Mesenteric fat pad (tissue), 1 donor: Measurements from ENCODE around the gene IL17RA. TPM values are rescaled to one million over a fixed set of nuclear protein-coding genes. Genes with fewer than 3 reads are reported as not detected.

ENCODE experiments used
- DNase-seq: peaks from one replicate; pipeline ENCODE4 v3.0.0-alpha.2; 2020; ENCODE audit warnings: low spot score
- total RNA-seq: library from RNA; stranded (reverse); fragmentation: NEBNext Ultra II Directional; extraction: Animal tissue kit (Norgen Biotek cat#: 25700); gene quantifications from one replicate; pipeline ENCODE4 v1.2.1, GENCODE V29; 2021
- donor health status: DM: yes; HTN: yes; CAD: no.

IL17RA gene
- total RNA-seq, 1 donor from 2014 or later = 38.2 TPM

DNA sequence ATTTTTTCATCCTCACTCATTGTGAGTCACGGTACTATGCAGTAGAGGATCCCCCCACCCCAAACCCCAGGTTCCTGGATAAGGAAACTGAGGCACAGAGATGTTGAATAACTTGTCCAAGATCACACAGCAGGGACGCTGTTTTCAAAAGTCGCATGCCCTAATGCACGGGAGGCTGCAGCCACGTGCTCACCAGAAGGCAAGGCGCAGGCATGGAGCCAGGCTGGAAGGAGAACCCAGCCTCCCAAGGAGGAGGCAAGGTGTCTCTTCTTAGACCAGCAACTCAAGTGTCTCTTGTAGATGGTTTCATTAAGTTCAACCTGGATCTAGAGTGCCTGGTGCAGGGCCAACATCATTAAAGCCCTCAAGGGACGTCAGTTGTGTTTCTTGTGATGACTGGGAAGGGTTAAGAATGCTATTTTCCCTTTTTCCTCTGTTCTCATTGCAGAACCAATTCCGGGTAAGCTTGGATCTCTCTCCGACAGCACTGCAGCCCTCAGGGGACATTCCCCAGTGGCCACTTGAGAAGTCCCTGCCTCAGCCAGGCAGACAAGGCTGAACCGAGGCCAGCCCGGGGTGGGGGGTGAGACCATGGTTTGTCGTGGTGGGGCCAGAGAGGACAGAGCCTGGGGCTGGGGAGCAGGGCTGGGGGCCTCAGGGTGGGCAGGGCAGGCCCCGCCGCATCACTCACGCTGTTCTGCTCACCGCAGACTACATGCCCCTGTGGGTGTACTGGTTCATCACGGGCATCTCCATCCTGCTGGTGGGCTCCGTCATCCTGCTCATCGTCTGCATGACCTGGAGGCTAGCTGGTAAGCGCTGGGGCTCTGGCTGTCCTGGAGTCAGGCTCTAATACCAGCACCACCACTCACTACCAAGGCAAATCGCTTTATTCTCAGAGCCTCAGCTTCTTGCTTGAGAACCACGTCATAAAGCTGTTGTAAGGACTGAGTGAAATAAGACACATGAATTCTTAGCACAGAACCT is 20.6 kb downstream of the IL17RA start:
- DNase-seq = no peak

DNA sequence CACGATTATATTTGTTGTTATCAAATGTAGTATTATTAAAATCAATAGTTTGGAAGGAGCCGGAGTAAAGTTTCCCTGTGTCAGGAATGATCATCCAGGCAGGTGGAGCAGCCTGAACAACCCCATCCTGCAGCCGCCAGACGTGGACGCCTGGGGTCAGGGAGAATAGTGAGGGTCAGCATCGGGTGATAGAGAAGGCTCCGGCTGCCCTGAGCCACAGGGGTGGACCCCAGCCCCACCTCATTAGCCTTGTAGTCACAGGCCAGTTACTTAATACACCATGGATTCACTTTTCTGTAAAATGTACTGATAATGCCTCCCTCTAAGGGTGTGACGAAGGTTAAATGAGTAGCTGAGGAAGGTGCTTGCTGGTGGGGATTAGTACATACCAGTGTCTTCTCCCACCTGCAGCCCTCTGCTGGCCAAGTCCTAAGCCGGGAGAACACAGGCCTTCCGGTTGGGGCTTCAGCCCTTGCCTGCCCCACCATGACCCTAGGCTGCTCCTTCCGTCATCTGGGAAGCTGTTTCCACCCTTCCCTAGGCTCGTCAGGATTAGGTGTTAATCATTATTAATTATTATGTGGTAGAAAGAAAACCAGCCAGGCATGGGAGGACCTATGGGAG is 21.5 kb downstream of the IL17RA start:
- DNase-seq = no peak

GRCh38 chr22:17106785-17107546 is 22.2 kb downstream of the IL17RA start:
- DNase-seq = no peak

DNA sequence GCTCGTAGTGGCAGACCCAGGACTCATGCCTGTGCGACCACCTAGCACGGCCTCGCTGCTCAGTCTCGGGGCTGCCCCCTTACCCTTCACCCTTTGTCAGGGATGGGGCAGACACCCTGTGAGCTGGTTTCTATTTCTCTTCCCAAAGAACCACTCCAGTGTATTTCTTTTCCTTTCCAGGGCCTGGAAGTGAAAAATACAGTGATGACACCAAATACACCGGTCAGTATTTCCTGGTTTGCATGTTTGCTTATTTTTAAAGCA is 22.7 kb downstream of the IL17RA start:
- no peak for DNase-seq

DNA sequence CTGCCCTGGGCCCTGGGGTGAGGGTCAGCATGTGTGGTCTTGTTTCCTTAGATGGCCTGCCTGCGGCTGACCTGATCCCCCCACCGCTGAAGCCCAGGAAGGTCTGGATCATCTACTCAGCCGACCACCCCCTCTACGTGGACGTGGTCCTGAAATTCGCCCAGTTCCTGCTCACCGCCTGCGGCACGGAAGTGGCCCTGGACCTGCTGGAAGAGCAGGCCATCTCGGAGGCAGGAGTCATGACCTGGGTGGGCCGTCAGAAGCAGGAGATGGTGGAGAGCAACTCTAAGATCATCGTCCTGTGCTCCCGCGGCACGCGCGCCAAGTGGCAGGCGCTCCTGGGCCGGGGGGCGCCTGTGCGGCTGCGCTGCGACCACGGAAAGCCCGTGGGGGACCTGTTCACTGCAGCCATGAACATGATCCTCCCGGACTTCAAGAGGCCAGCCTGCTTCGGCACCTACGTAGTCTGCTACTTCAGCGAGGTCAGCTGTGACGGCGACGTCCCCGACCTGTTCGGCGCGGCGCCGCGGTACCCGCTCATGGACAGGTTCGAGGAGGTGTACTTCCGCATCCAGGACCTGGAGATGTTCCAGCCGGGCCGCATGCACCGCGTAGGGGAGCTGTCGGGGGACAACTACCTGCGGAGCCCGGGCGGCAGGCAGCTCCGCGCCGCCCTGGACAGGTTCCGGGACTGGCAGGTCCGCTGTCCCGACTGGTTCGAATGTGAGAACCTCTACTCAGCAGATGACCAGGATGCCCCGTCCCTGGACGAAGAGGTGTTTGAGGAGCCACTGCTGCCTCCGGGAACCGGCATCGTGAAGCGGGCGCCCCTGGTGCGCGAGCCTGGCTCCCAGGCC is 23.7 kb downstream of the IL17RA start:
- DNase-seq = no peak

- DNase-seq = no peak
Measured at GRCh38 chr22:17109113-17109865, 24.5 kb downstream of the IL17RA start.

GRCh38 chr22:17109976-17110375 is 25.2 kb downstream of the IL17RA start:
- no peak for DNase-seq

DNA sequence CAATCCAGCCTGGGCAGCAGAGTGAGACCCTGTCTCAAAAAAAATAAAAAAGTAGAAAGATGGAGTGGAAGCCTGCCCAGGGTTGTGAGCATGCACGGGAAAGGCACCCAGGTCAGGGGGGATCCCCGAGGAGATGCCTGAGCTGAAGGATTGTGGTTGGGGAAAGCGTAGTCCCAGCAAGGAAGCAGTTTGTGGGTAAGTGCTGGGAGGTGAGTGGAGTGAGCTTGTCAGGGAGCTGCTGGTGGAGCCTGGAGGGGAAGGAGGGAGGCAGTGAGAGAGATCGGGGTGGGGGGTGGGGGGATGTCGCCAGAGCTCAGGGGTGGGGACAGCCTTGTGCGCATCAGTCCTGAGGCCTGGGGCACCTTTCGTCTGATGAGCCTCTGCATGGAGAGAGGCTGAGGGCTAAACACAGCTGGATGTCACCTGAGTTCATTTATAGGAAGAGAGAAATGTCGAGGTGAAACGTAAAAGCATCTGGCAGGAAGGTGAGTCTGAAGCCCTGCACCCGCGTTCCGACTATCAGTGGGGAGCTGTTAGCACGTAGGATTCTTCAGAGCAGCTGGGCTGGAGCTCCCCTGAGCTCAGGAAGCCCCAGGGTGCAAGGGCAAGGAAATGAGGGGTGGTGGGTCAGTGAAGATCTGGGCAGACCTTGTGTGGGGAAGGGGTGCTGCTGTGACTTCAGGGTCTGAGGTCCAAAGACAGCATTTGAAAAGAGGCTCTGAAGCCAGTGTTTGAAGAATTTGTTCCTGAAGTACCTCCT is 26.2 kb downstream of the IL17RA start:
- DNase-seq = no peak

GRCh38 chr22:17112491-17113042 is 27.8 kb downstream of the IL17RA start:
- no peak for DNase-seq

- no peak for DNase-seq
Measured at GRCh38 chr22:17113600-17113999, 28.8 kb downstream of the IL17RA start.

GRCh38 chr22:17114173-17114897 is 29.5 kb downstream of the IL17RA start:
- DNase-seq = no peak

GRCh38 chr22:17114898-17115235 is 30.1 kb downstream of the IL17RA start:
- no peak for DNase-seq

- DNase-seq = no peak
Measured at GRCh38 chr22:17115236-17115635, 30.4 kb downstream of the IL17RA start.

- no peak for DNase-seq
Measured at GRCh38 chr22:17115945-17116565, 31.3 kb downstream of the IL17RA start.

DNA sequence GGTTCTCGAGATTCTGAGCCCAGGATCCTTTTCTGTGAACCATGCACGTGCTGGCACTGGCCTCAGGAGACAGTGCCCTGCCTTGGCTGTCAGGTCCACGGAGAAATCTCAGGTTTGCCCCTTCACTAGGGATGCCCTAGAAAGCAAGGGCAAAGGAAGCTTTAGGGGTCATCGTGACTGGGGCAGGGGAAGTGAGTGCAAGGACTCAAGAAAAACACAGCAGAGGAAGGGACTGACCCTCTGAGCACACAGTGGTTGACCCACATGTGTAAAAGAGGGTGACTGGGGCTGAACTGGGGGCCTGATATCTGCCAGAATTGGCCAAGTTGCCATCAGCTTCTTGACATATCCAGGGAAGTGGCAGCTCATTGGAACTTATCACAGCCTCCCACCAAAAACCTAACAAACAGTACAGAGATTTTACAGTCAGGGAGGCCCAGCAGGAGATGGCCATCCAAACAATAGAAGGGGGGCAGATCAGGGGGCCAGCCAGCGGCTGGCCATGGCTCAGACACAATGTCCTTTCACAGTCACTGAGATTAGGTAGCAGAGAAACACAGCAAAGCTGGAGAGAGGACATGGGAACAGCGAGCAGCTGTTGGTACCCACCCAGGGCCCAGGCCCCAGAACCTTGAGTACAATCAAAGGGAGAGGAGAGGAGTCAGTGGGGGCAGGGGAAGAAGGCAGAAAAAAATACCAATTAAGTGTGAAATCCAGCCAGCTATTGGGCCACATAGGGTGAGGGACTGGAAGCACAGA is 32.0 kb downstream of the IL17RA start:
- DNase-seq = no peak

GRCh38 chr22:17117400-17117799 is 32.6 kb downstream of the IL17RA start:
- no peak for DNase-seq

DNA sequence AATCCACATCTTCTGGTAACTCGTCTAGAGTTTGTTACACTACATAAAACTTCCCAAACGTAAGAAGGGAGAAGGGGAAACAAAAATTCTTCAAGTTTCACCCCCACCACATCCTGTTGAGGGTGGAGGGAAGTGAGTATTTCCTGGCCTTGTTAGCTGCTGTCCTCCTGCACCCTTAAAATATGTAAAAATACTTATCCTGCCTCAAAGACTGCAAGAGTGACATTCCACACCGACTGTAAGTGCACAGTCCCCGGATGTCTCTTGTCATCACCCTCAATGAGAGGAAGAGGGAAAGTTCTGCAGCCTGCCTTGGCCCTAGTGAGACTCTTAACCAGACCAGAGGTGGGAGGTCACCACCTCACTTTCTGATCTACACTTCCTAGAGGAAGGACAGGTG is 33.1 kb downstream of the IL17RA start:
- DNase-seq = no peak

- no peak for DNase-seq
Measured at GRCh38 chr22:17118342-17118741, 33.5 kb downstream of the IL17RA start.
